Neural cell (in vitro differentiated cells): ENCODE data around the gene AFF3.

ENCODE experiments used
- CTCF ChIP-seq: fragments of 450-650 bp; IDR thresholded peaks from 2 replicates; pipeline ENCODE4 v1.5.1; 2014; ENCODE audit warnings: antibody characterized with exemption, mild to moderate bottlenecking, moderate library complexity; ENCODE audit not compliant: poor library complexity, severe bottlenecking
- EP300 ChIP-seq: fragments of 450-650 bp; conservative IDR thresholded peaks from 2 replicates; pipeline ENCODE4 v1.6.1; 2014; ENCODE audit warnings: antibody characterized with exemption, mild to moderate bottlenecking, moderate library complexity; ENCODE audit not compliant: poor library complexity, severe bottlenecking
- EZH2 ChIP-seq: fragments of 200-600, 300-800 bp; shearing (Covaris generic), sonication (generic); IDR thresholded peaks from 2 replicates; pipeline ENCODE4 v1.6.1; 2014; ENCODE audit warnings: antibody characterized with exemption, low read length, borderline replicate concordance, mild to moderate bottlenecking; ENCODE audit not compliant: insufficient read depth, poor library complexity, severe bottlenecking
- TAF1 ChIP-seq: IDR thresholded peaks from 2 replicates; pipeline ENCODE4 v1.6.1; 2012; ENCODE audit warnings: low read depth

- TF ChIP-seq CTCF (no peak), TAF1 (no peak), EZH2 (no peak), EP300 (no peak)
Measured at GRCh38 chr2:99953750-99954149, 188.6 kb downstream of the AFF3 start.
